Suprapubic skin (tissue), 4 donors: ENCODE results near the gene EIF4G3.

Experiments
- CTCF ChIP-seq, 2 donors: fragments of 200-600 bp in 1 of 2; fragments of 450-650 bp in 1 of 2; sonication (generic) in 1 of 2; IDR thresholded peaks; one replicate each; pipeline ENCODE4 v1.5.1; 2016 to 2019; ENCODE audit warnings: antibody characterized with exemption in 2 of 2, mild to moderate bottlenecking in 1 of 2, moderate library complexity in 1 of 2
- POLR2A ChIP-seq, 2 donors: fragments of 450-650 bp; IDR thresholded peaks; one replicate each; pipeline ENCODE4 v1.6.1; 2017; ENCODE audit warnings: antibody characterized with exemption in 2 of 2, mild to moderate bottlenecking in 2 of 2, moderate library complexity in 2 of 2
- POLR2AphosphoS5 ChIP-seq, 3 donors: sonication (generic); formaldehyde crosslinking; IDR thresholded peaks; one replicate each; pipeline ENCODE4 v1.6.1; 2017; ENCODE audit warnings: antibody characterized with exemption in 3 of 3

DNA sequence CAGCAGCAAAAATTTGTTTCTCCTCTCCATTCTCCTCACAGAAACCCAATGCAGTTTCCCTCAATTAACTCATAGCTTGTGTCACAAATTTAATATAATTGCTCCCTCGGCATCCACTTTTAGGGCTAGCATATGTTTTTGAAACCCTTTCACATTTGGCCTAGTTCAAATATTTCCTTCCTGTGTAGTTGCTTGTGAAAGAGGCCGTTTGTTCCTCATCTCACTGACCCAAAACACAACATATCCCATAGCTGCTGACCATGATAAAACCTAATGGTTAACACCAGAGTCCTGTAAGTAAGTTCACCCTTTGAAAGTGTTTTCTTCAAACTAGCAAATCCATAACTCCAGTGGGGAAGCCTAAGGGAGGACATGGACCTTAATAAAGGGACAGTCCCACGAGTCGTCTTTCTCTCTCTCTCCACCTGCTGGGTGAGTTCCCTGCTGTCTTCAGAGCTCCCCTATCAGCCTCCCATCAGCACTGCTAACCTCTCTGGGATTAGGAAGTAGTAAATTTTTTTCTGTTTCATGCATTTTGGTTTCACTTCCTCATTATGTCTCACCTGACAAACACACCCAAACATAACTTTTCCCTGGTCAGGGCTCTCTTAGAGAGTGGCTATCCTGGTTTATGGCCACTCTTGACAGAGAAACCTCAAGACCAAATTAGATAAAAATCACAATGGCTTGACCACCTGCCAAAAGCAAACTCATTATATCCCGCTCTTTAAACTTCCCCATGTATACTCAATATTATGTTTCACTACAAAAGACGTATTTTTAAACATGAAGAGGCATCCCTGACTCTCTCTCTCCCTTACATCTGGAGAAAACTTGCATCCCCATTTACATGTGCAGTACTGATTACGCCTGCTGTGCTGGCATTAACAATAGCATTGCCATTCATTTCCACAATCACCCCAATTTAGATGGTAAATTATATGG is 211.9 kb downstream of the EIF4G3 start:
- TF ChIP-seq CTCF (IDR thresholded peaks at IDR 0.05) (no peak), POLR2A (IDR thresholded peaks at IDR 0.05) (no peak), POLR2AphosphoS5 (IDR thresholded peaks at IDR 0.05) (no peak)
